BE2C (cell line): ENCODE data around the gene RGS6.

Experiments
- DNase-seq: peaks from one replicate; pipeline ENCODE4 v3.0.0-alpha.2; 2020
- H3K27me3 ChIP-seq: fragments of 250-450 bp; sonication (Bioruptor Pico); 2 replicates; pipeline ENCODE4 v1.5.1; 2020; ENCODE audit warnings: mild to moderate bottlenecking
- H3K36me3 ChIP-seq: fragments of 250-450 bp; sonication (Bioruptor Pico); 2 replicates; pipeline ENCODE4 v1.5.1; 2020; ENCODE audit warnings: mild to moderate bottlenecking
- H3K4me1 ChIP-seq: fragments of 250-450 bp; sonication (Bioruptor Pico); 2 replicates; pipeline ENCODE4 v1.5.1; 2020
- H3K4me3 ChIP-seq: 2 replicates; pipeline ENCODE4 v1.5.1; 2011; ENCODE audit warnings: low read depth, low read length
- H3K9me3 ChIP-seq: fragments of 250-450 bp; sonication (Bioruptor Pico); 2 replicates; pipeline ENCODE4 v1.5.1; 2020
- TF ChIP-seq, protein P1 (sequence below): IDR thresholded peaks from 2 replicates; pipeline ENCODE4 v1.5.1; 2012; ENCODE audit warnings: mild to moderate bottlenecking, low read depth, low read length

The RGS6 gene

DNA sequence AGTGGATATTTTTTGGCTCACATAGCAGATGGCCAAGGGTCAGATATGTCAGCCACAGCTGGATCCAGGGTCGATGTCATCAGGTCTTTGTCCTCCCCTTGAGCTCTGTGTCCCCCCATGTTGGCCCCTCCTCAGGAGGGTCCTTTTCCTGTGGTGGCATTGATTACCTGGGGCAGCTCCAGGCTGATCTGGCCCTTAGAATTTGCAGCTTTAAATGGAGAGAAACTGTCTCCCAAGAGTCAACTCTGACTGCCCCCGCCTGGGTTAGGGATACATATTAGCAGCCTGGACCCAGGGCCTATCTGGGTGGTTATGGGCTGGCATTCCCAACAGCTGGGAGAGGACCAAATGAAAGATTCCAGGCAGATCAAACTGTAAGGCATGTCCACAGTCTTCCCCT is 330.5 kb downstream of the RGS6 start:
- Histone ChIP-seq H3K36me3 (no peaks in the 10 kb centered on the region), H3K27me3 (no peaks in the 10 kb centered on the region), H3K4me3 (no peak overlapping the region), H3K4me1 (no peaks in the 10 kb centered on the region), H3K9me3 (no peaks in the 10 kb centered on the region)
- TF ChIP-seq, protein P1, sequence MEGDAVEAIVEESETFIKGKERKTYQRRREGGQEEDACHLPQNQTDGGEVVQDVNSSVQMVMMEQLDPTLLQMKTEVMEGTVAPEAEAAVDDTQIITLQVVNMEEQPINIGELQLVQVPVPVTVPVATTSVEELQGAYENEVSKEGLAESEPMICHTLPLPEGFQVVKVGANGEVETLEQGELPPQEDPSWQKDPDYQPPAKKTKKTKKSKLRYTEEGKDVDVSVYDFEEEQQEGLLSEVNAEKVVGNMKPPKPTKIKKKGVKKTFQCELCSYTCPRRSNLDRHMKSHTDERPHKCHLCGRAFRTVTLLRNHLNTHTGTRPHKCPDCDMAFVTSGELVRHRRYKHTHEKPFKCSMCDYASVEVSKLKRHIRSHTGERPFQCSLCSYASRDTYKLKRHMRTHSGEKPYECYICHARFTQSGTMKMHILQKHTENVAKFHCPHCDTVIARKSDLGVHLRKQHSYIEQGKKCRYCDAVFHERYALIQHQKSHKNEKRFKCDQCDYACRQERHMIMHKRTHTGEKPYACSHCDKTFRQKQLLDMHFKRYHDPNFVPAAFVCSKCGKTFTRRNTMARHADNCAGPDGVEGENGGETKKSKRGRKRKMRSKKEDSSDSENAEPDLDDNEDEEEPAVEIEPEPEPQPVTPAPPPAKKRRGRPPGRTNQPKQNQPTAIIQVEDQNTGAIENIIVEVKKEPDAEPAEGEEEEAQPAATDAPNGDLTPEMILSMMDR: no peak
- no peak for DNase-seq

DNA sequence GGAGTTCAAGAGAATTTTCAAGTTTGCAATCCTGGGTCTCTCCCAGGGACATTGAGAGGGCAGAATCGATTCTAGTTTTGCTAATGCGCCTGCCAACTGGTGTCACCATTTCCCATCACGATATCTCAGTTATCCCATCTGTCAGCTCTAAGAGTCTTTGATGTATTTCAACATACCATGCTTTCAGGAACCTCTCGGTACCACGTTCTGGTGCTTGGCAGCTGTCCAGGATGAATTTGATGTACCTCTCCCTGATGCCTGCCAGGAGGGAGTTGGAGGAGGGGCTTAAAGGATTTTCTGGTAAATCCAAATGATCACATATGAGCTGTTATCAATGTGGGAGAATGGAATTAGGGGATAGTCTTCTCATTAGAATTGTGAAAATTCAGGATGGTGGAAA is 332.5 kb downstream of the RGS6 start:
- no peak for DNase-seq
- H3K27me3 ChIP-seq: no peaks in the 10 kb centered on the region
- no peaks in the 10 kb centered on the region for H3K36me3 ChIP-seq
- H3K4me1 ChIP-seq: no peaks in the 10 kb centered on the region
- TF ChIP-seq, protein P1: no peak
- H3K4me3 ChIP-seq: no peak overlapping the region
- H3K9me3 ChIP-seq: no peaks in the 10 kb centered on the region

DNA sequence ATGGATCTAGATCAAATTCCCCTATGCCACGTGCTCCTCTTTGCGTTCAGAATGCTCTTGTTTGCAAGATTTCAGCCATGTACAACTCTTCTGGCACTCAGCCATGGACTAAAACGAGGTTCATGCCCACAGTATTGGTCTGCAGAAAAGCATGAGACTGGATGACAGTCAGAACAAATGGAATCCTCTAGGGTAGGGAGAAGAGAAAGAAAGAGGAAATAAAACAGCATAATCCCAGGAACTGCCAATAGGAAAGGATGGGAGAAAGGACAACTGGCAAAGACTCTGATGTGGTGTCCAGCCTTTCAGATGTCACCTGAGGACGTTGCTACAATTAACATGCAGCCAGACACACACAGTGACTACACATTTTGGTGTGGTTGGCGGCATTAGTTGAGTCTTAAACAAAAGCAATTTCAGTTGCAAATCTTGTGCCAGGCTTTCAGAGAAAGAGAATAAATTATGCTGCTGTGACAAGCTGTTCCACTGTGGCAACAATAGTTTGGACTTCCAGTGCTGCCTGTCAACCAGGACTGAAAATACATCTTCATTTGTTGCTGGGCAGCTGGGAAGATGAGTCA is 338.0 kb downstream of the RGS6 start:
- no peak for DNase-seq

DNA sequence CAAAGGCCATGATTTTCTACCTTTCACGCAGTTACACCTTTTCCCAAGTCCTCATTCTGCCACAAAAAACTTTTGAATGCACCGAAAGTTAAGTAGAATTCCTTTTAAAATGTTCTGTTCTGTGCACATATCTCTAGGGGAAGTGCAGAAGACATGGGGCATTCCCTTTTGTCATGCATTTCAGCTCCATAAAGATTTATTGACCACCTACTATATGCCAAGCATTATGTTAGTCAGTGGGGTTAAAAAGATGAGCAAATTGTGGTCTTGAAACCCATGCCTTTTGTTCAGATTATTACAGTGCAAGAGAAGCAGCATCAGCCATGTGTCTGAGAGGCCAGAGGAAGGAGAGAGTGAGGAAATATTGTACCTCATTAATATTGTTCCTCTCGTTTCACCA is 338.5 kb downstream of the RGS6 start:
- TF ChIP-seq, protein P1: no peak
- no peaks in the 10 kb centered on the region for H3K27me3 ChIP-seq
- H3K36me3 ChIP-seq: no peaks in the 10 kb centered on the region
- DNase-seq: no peak
- H3K9me3 ChIP-seq: no peaks in the 10 kb centered on the region
- H3K4me3 ChIP-seq: no peak overlapping the region
- H3K4me1 ChIP-seq: no peaks in the 10 kb centered on the region

More for the DNA sequence above, 338.0 kb downstream of the RGS6 start:
- Histone ChIP-seq H3K27me3 (no peaks in the 10 kb centered on the region), H3K9me3 (no peaks in the 10 kb centered on the region), H3K4me3 (no peak overlapping the region), H3K4me1 (no peaks in the 10 kb centered on the region), H3K36me3 (no peaks in the 10 kb centered on the region)
- TF ChIP-seq, protein P1: no peak

DNA sequence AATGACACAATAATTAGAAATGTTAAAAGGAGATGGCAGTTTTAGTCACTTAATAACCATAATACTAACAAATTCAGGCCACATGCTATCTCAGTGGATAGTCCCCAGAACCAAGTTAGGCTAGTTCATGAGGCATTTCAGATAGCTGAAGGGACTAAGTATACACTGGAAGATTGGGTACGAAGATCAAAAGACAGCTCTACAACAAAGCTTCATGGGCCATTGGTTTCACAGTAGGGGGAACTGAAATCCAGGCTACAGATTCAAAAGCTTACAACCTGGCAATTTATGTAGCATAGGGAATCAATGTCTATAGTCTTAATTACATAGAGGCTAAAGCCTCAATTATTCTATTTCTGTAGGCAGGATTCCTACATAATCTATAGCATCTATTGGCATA is 343.0 kb downstream of the RGS6 start:
- no peak for DNase-seq
- TF ChIP-seq, protein P1: no peak
- no peaks in the 10 kb centered on the region for H3K36me3 ChIP-seq
- H3K9me3 ChIP-seq: no peaks in the 10 kb centered on the region
- H3K4me3 ChIP-seq: no peak overlapping the region
- no peaks in the 10 kb centered on the region for H3K4me1 ChIP-seq
- H3K27me3 ChIP-seq: no peaks in the 10 kb centered on the region

DNA sequence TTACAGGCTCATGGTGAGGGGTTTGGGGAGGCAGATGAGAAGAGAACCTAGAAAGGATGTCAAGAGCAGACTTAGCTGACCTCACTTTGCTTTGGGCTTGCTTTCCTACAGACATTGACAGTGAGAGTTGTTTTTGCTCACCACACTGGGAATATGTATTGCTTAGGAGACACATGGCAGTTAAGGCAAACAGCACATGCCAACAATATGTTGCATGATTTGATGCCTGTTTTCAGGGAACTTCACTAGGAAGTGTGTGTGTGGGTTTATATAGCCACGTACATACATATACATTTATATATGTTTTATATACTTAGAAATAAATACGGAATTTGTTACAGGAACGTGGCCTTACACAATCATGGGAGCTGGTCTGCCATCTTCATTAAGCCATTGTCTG is 346.1 kb downstream of the RGS6 start:
- H3K9me3 ChIP-seq: no peaks in the 10 kb centered on the region
- TF ChIP-seq, protein P1: no peak
- DNase-seq: no peak
- H3K36me3 ChIP-seq: no peaks in the 10 kb centered on the region
- H3K4me1 ChIP-seq: no peaks in the 10 kb centered on the region
- no peaks in the 10 kb centered on the region for H3K27me3 ChIP-seq
- H3K4me3 ChIP-seq: no peak overlapping the region
